Cardiac fibroblast (primary cell): ENCODE results near the gene ART4.
A peak's percentile ranks its signal among the peaks of the same experiment; 100 is the strongest.

Experiments used
- DNase-seq, 2 donors: peaks; one replicate each; pipeline versions ENCODE4 v3.0.0 to v3.0.0-alpha.2; 2010; ENCODE audit warnings: low read depth in 2 of 2
- H3K4me3 ChIP-seq, 2 donors: replicated peaks in 1 of 2; 1 replicate in 1 of 2; 2 replicates in 1 of 2; pipeline ENCODE4 v1.5.1; 2011; ENCODE audit warnings: low read depth in 2 of 2, low read length in 2 of 2, mild to moderate bottlenecking in 2 of 2, moderate library complexity in 1 of 2
- CTCF ChIP-seq: IDR thresholded peaks from one replicate; pipeline ENCODE4 v1.5.1; 2011; ENCODE audit warnings: low read depth, mild to moderate bottlenecking, low read length, inconsistent platforms

ART4 gene

DNA sequence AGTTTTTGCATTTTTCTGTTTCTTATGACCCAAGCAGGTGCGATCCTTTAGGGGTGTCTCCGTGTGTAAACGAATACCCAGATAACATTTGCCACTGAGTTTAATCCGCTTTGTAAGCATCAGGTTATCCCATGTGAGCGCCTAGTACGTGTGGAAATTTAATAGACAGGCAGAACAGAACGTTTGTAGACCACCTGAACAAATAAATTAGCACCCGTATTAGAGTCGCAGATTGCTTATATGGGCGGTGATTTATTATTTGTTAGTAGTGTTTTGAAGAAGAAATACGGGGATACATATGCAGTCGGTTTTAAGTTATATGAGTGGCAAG is 39.5 kb downstream of the ART4 start:
- peak overlapping the region; percentile 68 to 96 for H3K4me3 ChIP-seq
- TF ChIP-seq CTCF, result no peak
- no peak for DNase-seq

DNA sequence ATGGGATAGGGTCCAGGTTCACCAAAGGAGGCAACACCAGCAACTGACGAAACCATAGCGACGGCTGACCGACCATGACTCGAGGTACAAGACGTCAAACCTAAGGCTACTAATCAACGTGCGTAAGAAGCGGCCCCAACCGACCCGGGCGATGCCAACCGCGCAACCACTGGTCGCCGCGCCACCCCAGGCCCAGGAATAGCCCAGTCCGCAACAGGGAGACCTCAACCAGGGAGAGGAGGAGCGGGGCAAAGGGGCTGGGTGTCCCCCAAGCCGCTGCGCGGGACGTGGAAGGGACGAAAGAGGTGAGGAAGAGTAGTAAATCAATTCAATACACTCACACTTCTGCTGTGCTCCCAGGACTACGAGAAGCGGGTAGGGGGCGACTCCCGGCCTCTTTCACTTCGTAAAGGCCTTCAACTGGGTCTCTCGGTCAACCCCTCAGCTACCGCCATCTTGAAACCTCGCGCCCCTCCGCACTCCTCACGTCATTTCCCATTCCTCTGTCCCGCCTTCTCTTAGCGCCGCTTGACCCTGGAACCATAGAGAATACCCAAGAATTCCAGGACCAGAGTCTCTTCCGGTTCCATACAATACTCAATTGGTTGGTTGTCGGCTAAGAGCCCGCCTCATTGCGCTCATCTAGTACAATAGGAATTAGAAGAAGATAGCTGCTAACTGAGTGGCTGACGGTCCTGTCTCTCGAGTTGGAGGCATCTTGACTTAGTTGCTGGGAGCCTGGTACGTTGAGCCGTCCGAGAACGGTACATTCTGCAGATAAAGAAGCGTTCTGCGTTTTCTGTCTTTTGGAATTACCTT is 40.1 kb downstream of the ART4 start, which contains the start of the genes C12orf60 and WBP11:
TSS of gene C12orf60 (plus strand) at position 660 of the 819 bp plus-strand sequence. CDS start 19,266 bp downstream, outside the sequence.
TSS of gene WBP11 (minus strand) at position 468 of the 819 bp plus-strand sequence. CDS start 2,095 bp downstream, outside the sequence.
- TF ChIP-seq CTCF, result no peak
- peak within 1 kb of the TSS; percentile 90 to 96 for H3K4me3 ChIP-seq
- peak; percentile 99 for DNase-seq

- DNase-seq, result no peak
Observed at GRCh38 chr12:14802721-14803010, 40.7 kb downstream of the ART4 start.

DNA sequence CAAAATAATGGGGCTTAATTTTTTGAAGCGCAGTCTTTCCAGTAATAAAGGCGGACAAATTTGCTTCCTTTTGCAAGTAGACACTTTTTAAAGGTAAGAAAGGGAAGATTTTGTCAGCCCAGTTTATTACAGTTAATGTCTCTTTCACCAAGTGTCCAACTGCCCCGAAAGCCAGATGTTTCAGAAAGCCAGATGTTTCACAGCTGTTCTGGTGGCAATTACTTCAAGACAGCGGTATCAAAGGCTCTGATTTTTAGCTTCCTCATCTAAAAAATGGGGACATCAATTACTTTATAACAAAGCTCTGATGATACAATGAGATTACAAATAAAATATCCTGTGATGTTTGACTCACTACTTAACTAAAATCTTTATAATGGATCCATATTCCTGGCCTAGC is 41.1 kb downstream of the ART4 start:
- DNase-seq, result no peak
- peak overlapping the region; percentile 90 to 96 for H3K4me3 ChIP-seq
- TF ChIP-seq CTCF, result no peak

More at GRCh38 chr12:14802721-14803010, 40.7 kb downstream of the ART4 start:
- no peak for TF ChIP-seq CTCF
- H3K4me3 ChIP-seq, result peak overlapping the region; percentile 90 to 96

DNA sequence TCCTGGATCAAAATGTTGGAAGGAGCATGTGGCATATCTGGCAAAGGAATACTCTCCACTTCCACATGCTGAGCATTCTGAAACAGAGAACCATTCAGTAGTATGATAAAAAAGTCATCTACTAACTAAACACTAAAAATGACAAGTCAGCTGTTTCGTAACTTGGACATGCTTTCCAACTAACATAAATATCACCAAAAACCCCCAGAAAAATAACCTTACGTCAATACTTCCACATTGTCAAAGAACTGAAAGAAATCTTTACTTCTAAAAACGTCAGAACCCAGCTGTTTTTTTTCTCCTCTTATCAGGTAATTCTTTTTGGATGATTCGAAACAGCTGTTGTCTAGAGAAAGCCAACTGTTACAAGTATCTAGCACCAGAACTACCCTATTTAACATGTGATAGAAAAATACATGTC is 48.3 kb downstream of the ART4 start:
- DNase-seq, result peak; percentile 16 to 91
- H3K4me3 ChIP-seq, result no peak overlapping the region
- no peak for TF ChIP-seq CTCF

DNA sequence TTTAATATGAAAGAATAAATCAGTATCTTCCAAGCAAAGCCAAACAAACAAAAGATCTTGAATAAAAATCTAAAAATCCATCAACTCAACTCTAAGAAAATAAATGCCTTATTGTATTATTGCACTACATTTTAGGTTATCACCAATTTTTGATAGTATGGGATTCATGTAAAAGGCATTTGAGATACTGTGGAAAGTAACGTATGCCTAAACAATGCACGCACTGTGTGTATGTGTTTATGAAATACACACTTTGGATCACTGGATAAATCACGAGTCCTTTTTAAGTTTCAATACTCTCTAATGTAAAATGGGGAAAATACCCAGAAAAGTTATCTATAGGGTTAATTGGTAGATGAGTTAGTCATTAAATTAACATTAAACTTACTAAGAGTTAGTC is 57.8 kb downstream of the ART4 start:
- TF ChIP-seq CTCF, result no peak
- no peak overlapping the region for H3K4me3 ChIP-seq
- no peak for DNase-seq

DNA sequence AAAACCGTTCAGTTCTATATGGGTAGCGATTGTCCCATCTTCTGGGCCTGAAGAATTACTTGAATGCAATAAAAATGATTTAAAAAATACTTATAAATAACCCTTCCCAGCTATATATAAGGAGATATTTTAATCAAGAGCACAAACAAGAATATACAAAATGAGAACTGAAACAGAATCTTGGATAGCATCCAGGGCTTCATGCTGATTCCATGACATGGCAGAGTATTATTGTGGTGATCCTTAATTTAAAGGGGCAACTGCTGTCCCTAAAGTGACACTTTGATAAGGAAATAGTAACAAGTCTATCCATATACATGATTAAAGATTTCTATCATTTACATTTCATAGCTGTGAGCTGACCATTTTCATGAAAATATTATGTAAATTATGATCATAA is 58.9 kb downstream of the ART4 start:
- no peak for TF ChIP-seq CTCF
- DNase-seq, result no peak
- no peak overlapping the region for H3K4me3 ChIP-seq
